ENCODE measurements around the gene KCNMA1.

Gene KCNMA1

DNA sequence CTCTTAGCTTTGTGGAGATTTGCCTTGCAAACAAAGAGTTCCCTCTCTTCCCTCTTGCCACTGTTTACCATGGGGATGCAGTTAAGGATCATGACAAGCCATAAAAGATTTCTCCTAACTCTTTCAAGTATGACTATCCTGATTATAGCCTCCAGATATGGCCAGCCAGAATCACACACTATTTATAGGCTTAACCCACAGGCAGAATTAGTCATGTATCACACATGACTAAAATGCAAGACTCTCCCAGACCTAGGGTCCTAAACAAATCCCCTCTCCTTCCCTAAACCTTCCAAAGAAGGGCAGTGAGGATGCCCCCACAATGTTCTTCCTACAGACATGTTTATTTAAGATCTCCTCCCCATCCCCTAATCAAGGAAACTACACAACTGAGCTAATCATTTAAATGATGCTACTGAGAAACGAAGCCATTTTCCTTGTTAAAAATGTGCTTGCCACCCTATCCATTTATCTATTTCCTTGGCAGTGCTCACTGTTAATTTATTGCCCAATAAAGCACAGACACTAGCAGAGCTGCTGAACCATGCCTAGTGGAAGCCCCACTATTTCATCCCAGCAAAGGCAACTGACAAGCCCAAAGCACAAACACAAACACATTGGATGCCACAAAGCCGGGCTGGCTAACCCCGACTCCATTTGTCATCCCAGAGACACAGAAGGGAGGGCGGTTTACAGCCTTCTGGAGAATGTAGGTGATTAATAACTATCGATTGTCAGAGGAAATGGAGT, 363.4 kb downstream of the KCNMA1 start:
- no peak for DNase-seq (ENCODE audit: low read depth)
- TF ChIP-seq, protein P1, sequence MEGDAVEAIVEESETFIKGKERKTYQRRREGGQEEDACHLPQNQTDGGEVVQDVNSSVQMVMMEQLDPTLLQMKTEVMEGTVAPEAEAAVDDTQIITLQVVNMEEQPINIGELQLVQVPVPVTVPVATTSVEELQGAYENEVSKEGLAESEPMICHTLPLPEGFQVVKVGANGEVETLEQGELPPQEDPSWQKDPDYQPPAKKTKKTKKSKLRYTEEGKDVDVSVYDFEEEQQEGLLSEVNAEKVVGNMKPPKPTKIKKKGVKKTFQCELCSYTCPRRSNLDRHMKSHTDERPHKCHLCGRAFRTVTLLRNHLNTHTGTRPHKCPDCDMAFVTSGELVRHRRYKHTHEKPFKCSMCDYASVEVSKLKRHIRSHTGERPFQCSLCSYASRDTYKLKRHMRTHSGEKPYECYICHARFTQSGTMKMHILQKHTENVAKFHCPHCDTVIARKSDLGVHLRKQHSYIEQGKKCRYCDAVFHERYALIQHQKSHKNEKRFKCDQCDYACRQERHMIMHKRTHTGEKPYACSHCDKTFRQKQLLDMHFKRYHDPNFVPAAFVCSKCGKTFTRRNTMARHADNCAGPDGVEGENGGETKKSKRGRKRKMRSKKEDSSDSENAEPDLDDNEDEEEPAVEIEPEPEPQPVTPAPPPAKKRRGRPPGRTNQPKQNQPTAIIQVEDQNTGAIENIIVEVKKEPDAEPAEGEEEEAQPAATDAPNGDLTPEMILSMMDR (IDR thresholded peaks at IDR 0.05; ENCODE audit: insufficient read depth, low read depth, low read length, missing control alignments) = no peak
- no peak overlapping the region for H3K4me3 ChIP-seq (ENCODE audit: low read depth, low read length)

DNA sequence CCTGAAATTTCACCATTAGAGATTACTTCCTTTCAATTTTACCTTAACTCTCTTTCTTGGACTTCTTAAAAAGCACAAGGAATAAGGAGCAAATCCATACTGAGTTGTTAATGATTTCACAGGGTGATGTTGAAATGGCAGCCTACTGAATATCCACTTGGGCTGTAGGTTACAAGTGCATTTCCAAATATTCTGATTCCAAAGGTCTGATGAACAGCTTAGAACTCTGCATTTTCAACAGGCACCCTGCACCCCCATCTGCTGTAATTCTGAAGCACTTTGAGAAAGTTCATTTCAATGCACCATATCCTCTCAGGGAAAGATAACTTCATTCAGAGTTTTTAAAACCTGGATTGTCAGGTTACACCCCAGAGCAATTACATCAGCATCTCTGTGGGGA, 368.4 kb downstream of the KCNMA1 start:
- H3K4me3 ChIP-seq (ENCODE audit: low read depth, low read length) = no peak overlapping the region

DNA sequence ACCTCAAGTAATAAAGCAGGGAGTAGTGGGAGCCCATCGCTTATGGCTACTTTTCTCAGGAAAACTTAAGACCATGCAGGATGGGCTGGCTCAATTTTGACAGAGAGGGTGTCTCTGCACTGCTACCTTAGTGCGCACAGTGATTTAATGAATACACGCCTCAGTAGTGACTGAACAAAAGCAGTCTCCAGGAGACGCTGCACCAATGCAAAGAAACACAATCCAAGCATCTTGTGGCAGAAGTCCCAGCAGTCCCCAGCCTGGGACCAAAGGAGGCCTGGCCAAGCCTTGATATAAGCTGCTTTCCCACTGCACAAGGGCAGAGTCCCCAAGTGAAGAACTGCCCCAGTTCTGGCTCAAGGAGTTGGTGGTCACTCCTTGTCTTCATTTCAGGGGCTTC, 368.9 kb downstream of the KCNMA1 start:
- H3K4me3 ChIP-seq (ENCODE audit: low read depth, low read length) = no peak overlapping the region
- DNase-seq (ENCODE audit: low read depth) = no peak
- TF ChIP-seq, protein P1 (IDR thresholded peaks at IDR 0.05; ENCODE audit: insufficient read depth, low read depth, low read length, missing control alignments) = no peak

More for the DNA sequence above, 368.4 kb downstream of the KCNMA1 start:
- TF ChIP-seq, protein P1 (IDR thresholded peaks at IDR 0.05; ENCODE audit: insufficient read depth, low read depth, low read length, missing control alignments) = no peak
- DNase-seq (ENCODE audit: low read depth) = no peak

DNA sequence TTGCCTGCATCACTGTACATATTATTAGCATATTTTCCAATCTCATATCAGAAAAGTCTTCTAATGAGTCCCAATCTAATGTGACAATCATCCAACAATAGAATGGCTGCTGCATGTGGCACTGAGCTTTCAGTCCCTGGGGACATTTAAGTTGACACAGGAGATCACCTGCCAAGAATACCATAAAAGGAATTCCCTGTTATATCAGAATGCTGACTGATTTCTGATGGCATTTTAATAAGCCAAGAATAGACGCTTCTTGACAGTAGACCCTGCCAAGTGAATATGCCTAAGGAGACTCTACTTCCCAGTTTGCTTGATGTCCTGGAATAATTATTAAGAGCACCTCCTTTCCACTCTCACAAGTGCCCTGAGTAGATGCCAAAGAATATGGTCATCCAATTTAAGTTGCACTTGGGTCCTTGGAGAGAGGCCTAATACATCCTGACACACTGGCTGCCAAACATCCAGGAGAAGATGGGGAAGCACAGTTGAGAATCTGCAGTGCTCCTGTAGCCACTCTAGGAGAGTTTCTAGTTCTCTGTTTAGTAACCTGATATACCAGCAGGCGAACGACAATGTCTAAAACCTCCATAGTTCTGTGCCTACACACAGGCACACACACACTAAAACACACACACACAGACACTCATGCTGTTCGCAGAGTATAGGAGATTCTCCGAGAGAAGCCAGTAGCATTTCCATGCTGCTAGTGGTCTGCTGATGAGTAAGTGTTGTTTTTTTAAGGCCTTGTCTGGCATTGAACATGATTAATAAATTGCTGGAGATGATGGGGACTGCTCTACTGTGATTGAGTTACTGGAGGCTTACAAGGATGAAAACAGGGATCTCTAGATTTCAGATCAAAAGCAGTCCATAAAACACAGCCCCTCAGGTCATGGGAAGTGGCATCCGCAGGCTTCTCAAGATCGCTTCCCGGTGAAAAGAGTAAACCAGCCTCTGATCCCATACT, 369.6 kb downstream of the KCNMA1 start:
- DNase-seq (ENCODE audit: low read depth) = no peak
- TF ChIP-seq, protein P1 (IDR thresholded peaks at IDR 0.05; ENCODE audit: insufficient read depth, low read depth, low read length, missing control alignments) = no peak
- H3K4me3 ChIP-seq (ENCODE audit: low read depth, low read length) = no peak overlapping the region

DNA sequence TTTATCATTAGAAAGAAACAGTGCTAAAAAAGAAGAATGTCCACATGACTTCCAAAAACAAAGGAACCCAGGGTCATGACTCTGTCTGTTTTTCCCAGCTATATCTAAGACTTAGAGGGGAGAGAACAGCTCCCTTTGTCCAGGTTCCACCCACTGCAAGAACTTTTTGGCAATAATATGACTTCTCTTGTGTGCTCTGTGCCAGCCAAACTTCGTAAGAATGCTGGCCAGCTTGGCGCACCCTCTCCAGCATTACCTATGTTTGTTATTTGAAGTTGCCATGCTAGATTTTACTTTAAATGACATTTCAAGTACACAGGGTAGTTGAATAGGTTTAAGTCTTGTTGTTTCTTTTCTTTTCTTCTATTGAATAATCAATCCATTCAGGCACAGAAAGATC, 371.4 kb downstream of the KCNMA1 start:
- TF ChIP-seq, protein P1 (IDR thresholded peaks at IDR 0.05; ENCODE audit: insufficient read depth, low read depth, low read length, missing control alignments) = no peak
- DNase-seq (ENCODE audit: low read depth) = no peak
- no peak overlapping the region for H3K4me3 ChIP-seq (ENCODE audit: low read depth, low read length)

DNA sequence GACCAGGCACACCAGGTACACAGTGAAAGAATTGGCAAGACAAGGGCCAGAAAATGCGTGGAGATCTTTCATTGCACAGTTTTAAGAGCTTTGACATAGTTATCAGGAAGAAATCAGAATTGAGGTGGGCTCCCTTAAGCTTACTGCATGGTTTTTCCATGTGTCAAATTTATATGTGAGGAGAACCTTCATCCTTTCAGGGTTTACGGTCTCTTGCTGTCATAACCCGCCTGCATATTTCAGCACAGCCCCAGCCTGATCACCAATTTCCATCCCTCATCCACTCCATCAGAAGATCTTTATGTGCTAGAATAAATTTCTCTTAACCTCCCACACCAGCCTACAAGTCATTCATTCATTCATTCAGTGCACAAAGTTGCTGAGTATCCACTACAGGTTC, 373.1 kb downstream of the KCNMA1 start:
- TF ChIP-seq, protein P1 (IDR thresholded peaks at IDR 0.05; ENCODE audit: insufficient read depth, low read depth, low read length, missing control alignments) = no peak
- no peak overlapping the region for H3K4me3 ChIP-seq (ENCODE audit: low read depth, low read length)
- no peak for DNase-seq (ENCODE audit: low read depth)

All from GM12865 (cell line).